Measurements from ENCODE around the gene KCNH3.
"Not testable (repeated sequence)": the region's sequence is repeated elsewhere in the genome, so short reads cannot be mapped to it uniquely, and the experiment has no call there.

KCNH3 gene

DNA sequence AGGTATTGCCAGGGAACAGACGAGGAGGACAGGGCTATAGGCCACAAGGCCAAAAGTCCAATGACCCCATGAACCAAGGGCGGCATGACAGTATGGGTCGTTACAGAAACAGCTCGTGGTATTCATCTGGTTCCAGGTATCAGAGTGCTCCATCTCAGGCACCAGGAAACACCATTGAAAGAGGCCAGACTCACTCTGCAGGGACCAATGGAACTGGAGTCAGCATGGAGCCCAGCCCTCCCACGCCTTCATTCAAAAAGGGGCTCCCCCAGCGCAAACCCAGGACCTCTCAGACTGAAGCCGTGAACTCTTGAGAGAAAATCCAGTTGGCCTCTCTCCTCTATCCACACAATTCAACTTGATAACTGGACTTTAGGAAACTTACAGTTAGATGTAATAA is 12.9 kb upstream of the KCNH3 start:
- TF ChIP-seq, protein P1, sequence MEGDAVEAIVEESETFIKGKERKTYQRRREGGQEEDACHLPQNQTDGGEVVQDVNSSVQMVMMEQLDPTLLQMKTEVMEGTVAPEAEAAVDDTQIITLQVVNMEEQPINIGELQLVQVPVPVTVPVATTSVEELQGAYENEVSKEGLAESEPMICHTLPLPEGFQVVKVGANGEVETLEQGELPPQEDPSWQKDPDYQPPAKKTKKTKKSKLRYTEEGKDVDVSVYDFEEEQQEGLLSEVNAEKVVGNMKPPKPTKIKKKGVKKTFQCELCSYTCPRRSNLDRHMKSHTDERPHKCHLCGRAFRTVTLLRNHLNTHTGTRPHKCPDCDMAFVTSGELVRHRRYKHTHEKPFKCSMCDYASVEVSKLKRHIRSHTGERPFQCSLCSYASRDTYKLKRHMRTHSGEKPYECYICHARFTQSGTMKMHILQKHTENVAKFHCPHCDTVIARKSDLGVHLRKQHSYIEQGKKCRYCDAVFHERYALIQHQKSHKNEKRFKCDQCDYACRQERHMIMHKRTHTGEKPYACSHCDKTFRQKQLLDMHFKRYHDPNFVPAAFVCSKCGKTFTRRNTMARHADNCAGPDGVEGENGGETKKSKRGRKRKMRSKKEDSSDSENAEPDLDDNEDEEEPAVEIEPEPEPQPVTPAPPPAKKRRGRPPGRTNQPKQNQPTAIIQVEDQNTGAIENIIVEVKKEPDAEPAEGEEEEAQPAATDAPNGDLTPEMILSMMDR (IDR thresholded peaks at IDR 0.05; ENCODE audit: insufficient read depth, low read depth, low read length, missing control alignments) = no peak
- no peak for DNase-seq (ENCODE audit: low read depth)

DNA sequence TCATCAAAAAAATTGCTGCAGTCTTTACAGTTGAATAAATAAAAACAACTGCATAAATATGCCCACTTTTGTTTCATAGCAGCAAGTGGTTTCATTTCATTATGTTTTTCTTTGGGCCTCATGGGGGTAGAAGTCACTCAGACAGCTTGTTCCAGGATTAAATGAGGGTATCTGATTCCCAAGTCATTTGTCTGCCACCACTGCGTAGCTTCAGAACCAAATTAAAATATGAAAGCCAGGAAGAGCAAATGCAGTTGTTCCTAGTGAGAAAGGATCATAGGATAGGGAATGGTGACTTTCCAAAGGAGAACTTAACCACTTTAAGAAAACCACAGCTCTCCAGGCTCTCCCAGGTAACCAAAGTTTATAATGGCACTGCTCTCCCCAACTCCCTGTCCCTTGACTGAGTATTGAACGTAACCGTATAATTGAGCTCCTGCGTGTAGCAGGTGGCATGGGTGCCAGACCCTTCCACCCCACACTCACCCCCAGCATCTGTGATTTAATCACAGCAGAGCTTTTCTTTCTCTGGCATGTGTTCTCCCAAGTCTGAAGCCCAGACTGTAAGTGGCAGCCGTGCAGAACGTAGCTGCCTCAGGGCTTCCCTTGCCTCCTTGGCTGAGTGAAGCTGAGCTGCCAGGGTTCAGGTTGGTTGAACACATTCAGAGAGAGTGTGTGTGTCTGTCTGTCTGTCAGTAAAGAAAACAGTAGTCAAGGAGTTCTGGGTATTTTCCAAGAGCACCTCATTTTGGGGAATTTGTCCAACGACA is 11.3 kb upstream of the KCNH3 start:
- no peak overlapping the region for H3K4me3 ChIP-seq (ENCODE audit: low read length)
- TF ChIP-seq, protein P1 (IDR thresholded peaks at IDR 0.05; ENCODE audit: insufficient read depth, low read depth, low read length, missing control alignments) = no peak
- no peak for DNase-seq (ENCODE audit: low read depth)

More for the DNA sequence above, 12.9 kb upstream of the KCNH3 start:
- H3K4me3 ChIP-seq (ENCODE audit: low read length) = no peak overlapping the region

DNA sequence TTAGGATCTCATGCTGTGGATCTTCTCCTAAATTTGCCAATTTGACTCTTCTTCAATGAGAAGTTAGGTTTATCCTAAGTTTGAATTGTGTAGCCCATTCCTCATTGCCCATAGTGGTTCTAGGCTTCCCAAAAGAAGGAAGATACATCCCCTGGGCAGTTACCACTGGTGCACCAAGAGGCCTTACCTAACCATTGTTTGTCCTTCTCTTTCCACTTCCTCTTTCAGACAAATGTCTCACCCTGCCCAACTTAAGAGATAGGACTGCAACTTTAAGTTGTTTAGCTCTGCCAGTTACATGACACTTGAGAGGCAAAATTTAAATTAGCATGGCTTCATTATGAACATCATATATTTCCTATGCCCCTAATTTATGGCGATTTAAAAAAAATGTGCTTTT is 9.4 kb upstream of the KCNH3 start:
- TF ChIP-seq, protein P1 (IDR thresholded peaks at IDR 0.05; ENCODE audit: insufficient read depth, low read depth, low read length, missing control alignments) = no peak
- no peak for DNase-seq (ENCODE audit: low read depth)
- H3K4me3 ChIP-seq (ENCODE audit: low read length) = no peak overlapping the region

DNA sequence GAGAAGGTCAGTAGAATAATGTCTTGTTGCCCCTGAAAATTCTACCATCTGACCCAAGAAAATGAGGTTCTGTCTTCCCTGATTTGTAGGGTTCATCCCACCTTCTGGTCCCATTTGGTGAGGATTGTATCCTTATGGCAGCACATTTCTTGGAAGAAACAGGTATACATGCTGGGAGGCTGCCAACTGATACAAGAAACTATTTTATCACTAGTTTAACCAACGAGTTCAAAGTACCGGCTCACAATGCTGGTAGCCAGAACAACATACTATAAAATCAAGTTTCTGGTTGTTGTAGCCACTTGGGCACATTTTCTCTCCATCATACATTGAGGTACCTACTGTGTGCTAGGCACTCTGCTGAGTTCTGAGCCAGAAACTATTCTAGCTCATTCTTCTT is 7.1 kb upstream of the KCNH3 start:
- H3K4me3 ChIP-seq (ENCODE audit: low read length) = no peak overlapping the region
- TF ChIP-seq, protein P1 (IDR thresholded peaks at IDR 0.05; ENCODE audit: insufficient read depth, low read depth, low read length, missing control alignments) = no peak
- DNase-seq (ENCODE audit: low read depth) = no peak

DNA sequence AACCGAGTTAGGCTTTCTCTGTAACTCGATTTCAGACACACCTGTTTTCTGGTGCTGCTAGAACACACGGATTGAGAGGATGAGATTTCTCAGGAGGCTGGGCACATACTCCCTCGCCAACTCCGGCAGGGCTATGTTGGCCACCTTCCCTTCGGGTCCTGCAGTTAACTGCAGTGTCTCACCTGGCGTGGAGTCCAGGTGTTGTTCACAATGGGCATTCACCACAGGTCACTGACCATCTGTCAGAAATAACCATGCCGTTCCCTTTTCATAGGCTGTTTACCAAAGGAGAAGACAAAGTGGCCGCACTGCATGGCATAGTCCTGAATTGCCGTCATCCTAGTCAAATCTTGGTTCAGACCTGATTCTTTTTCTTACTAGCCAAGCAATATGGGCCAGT is 5.5 kb upstream of the KCNH3 start:
- TF ChIP-seq, protein P1 (IDR thresholded peaks at IDR 0.05; ENCODE audit: insufficient read depth, low read depth, low read length, missing control alignments) = no peak
- no peak overlapping the region for H3K4me3 ChIP-seq (ENCODE audit: low read length)
- no peak for DNase-seq (ENCODE audit: low read depth)

DNA sequence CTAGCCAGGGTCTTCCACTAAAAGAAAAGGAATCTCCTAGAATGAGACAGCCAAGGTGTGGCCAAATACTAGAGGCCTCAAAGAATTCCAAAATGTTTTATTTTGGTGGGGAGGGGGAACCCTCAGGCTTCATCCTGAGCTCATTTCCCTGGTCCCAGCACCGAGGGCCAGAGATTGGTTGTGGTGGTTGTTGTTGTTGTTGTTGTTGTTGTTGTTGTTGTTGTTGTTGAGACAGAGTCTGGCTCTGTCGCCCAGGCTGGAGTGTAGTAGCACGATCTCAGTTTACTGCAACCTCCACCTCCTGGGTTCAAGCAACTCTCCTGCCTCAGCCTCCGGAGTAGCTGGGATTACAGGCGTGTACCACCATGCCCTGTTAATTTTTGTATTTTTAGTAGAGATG is 4.7 kb upstream of the KCNH3 start:
- not testable (repeated sequence) for H3K4me3 ChIP-seq (ENCODE audit: low read length); DNase-seq (ENCODE audit: low read depth)

DNA sequence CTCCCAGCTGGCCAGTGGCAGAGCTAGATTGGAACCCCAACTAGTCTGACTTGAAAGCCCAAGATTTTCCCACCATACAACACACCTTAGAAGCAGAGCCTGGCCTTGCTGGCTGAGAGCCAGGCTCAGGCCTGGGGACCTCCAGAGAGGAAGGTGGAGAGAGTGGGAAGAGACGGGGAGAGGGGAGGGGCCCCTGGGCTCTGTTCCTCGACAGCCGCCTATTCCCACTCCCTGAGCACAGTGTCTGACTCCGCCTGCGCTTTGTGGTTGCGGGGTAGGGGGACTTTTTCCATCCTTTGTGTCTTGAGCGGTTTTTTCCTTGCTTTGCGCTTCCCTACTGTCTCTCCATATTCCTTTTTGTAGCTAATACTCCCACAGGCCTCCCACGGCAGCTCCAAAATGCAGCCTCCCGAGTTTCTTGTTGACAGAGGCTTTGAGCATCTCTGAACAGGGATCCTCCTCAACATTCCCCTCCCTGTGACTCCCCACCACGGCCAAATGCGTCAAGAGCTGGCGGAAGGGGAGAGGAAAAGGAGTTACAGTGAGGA is 4.0 kb upstream of the KCNH3 start:
- H3K4me3 ChIP-seq (ENCODE audit: low read length) = no peak overlapping the region
- no peak for DNase-seq (ENCODE audit: low read depth)
- TF ChIP-seq, protein P1 (IDR thresholded peaks at IDR 0.05; ENCODE audit: insufficient read depth, low read depth, low read length, missing control alignments) = no peak
